LNCAP (cell line): Measurements from ENCODE around the gene IL13RA1.

Source experiments
- TF ChIP-seq, protein P1 (sequence below): fragments of 450-650 bp; IDR thresholded peaks from 2 replicates; pipeline ENCODE4 v1.5.1; 2017; ENCODE audit warnings: mild to moderate bottlenecking

IL13RA1 gene

DNA sequence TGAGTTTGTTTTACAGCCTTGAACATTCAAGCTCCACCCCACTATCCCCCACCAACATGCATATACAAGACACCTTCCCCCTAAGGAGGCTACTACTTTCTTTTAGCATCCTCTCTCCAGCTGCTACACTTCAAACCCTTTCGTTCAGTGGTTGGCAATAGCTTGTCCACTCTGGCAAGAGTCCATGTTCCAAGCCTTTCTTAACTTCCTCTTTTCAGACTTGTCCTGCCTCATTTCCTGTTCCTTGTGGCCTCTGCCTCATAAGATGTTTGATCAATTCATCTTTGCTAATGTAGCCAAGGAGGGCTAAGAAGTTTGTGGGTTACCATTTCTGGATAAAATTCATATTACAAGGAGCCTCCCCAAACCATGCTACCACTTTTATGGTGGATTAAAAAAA is 75.5 kb downstream of the IL13RA1 start:
- TF ChIP-seq, protein P1, sequence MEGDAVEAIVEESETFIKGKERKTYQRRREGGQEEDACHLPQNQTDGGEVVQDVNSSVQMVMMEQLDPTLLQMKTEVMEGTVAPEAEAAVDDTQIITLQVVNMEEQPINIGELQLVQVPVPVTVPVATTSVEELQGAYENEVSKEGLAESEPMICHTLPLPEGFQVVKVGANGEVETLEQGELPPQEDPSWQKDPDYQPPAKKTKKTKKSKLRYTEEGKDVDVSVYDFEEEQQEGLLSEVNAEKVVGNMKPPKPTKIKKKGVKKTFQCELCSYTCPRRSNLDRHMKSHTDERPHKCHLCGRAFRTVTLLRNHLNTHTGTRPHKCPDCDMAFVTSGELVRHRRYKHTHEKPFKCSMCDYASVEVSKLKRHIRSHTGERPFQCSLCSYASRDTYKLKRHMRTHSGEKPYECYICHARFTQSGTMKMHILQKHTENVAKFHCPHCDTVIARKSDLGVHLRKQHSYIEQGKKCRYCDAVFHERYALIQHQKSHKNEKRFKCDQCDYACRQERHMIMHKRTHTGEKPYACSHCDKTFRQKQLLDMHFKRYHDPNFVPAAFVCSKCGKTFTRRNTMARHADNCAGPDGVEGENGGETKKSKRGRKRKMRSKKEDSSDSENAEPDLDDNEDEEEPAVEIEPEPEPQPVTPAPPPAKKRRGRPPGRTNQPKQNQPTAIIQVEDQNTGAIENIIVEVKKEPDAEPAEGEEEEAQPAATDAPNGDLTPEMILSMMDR = no peak

DNA sequence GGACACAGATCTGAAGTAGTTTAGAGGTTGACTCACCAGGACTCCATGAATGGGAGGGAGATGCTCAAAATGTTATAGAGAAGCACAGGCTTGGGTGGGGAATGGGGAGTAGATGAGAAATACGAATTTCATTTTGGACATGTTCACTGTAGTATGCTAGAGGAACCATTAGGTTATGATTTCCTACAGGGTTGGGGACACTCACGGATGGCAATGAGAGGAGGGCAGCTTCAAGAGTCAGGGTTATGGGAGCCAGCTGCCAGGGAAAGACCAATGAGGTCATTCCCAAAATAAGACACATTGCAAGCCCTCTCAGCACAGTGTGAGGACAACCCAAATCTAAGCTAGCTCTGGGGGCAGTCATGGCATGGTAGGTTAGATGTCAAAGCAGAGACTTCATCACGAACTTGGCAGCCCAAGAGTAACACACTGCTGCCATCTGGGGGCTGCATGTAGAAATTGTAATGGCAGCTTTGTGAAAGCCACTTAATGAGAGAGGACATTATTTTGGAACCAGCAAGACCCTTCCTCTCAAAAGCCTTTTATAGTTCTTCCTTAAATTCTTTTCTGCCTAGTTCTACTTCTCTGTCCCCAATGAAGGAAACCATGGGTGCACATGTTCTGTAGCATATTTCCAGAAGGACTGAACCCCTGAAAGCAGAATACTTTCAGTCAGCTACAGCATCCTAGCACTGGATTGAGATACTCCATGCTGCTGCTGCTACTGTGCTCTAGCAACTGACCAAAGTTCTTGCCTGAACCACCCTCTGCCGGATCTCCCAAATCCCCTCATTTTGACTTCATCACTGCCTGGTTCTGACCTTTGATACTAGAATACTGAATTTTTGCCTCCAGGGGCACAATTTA is 80.0 kb downstream of the IL13RA1 start:
- TF ChIP-seq, protein P1 = peak; percentile 55

DNA sequence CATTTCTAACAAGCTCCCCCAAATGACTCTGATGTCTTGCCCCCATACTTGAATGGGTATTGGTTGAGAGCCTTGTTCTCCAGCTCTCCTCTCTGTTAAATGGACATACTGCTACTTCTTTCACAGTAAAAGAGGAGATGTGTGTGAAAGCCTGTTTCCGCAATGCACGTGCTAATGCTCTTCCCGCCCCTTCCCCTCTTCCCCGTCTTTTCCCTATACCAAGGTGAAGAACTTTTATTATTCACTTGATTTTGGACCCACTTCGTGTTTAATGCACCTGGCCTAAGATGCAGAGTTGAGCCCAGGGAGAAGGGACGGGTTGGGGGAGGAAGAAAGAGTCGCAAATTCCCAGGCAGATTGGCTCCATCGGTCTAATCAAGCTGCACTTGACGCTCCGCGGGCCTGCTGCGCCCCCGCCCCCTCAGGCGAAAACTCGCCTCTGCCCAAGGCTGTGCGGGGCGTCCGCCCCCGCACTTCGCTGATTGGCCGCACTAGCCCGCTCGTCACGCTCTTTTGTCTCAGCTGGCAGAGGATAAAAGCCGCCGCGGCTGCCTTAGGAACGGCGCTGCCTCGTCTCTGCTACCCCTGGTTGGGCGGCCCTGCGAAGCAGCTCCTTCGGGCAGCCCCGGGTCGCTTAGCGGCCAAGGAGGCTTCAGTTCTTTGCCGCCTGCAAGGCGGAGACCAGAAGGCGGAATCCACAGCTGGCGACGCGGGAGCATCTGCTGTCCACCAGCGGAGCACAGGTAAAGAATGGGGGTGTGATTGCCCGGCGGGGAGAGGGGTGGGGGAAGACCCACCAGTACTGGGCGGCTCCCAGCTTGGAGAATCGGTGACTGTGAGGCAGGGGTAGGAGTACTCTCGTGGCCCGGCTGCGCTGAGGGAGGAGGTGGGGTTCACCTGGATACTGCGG is 96.1 kb downstream of the IL13RA1 start, which contains the start of gene ZCCHC12:
Gene ZCCHC12, plus strand, starts transcription at position 562 of the 910 bp plus-strand sequence. CDS start 1,421 bp downstream, outside the sequence.
- TF ChIP-seq, protein P1 = no peak

DNA sequence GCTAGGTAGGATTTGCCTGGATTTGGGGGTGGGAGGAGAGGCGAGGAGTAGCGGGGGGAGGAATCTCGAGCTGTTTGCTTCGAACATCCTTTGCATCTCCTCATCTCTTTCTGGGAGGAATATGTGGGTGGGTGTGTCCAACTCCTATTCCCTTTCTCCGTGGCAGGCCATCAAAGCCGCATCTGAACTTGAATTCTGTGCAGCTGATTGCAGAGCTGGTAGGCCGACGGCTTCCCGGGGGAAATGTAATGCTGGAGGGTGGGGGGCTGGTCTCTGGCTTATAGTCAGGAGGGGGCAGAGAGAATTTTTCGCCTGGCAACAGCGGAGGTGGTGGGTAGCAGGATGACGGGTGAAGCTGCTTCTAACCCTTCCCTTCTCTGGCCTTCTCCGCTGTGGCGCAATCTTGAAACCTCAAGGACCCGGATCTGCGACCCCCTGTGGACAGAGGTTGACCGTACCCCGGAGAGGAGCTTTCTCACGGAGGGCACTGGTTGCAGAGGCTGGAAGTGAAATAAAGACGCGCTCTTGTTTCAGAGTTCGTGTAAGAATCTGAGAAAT is 96.8 kb downstream of the IL13RA1 start:
- TF ChIP-seq, protein P1 = no peak

DNA sequence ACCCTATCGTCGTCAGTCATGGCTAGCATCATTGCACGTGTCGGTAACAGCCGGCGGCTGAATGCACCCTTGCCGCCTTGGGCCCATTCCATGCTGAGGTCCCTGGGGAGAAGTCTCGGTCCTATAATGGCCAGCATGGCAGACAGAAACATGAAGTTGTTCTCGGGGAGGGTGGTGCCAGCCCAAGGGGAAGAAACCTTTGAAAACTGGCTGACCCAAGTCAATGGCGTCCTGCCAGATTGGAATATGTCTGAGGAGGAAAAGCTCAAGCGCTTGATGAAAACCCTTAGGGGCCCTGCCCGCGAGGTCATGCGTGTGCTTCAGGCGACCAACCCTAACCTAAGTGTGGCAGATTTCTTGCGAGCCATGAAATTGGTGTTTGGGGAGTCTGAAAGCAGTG is 97.8 kb downstream of the IL13RA1 start:
- TF ChIP-seq, protein P1 = no peak

DNA sequence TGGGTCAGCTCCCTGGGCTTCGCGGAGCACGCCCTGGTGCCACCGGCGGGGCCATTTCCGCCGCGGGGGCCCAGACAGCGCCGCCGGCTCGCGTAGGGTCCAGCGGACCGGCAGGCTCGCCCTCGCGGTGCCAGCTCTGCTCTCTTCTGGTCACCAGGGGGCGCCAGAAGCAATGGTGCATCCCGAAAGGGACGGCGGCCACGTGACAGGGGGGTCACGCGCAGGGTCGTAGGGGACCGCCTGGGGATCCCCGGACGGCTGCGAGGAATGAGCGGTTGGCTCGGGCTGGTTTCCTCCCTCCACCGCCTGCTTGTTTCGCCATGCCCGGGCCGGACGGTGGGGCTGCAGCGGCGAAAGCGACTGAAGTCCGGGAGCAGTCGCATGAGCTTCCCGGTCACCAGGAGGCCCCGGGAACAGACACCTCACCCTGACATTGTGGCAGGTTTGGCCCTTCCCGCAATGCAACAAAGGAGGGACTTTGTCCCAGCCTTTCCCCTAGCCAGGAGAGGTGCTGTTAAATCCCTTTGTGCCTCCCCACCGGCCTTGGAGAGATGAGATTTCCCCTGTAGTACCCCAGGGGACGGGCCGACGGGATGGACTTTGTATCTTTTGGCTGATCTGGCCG is 112.0 kb downstream of the IL13RA1 start:
- TF ChIP-seq, protein P1 = no peak
